WERI-Rb-1 (cell line): ENCODE data around the gene COL5A1.

Experiments
- DNase-seq: peaks from one replicate; pipeline ENCODE4 v3.0.0-alpha.2; 2020
- H3K27ac ChIP-seq: fragments of 250-450 bp; sonication (Bioruptor Pico); 2 replicates; pipeline ENCODE4 v1.5.1; 2020; ENCODE audit warnings: mild to moderate bottlenecking, moderate library complexity
- H3K27me3 ChIP-seq: fragments of 250-450 bp; sonication (Bioruptor Pico); 2 replicates; pipeline ENCODE4 v1.5.1; 2021; ENCODE audit warnings: mild to moderate bottlenecking, low read depth, moderate library complexity; ENCODE audit not compliant: insufficient read depth, severe bottlenecking
- H3K36me3 ChIP-seq: fragments of 250-450 bp; sonication (Bioruptor Pico); 2 replicates; pipeline ENCODE4 v1.5.1; 2020; ENCODE audit warnings: mild to moderate bottlenecking, moderate library complexity
- H3K4me3 ChIP-seq: 2 replicates; pipeline ENCODE4 v1.5.1; 2011; ENCODE audit warnings: low read depth, mild to moderate bottlenecking, control low read depth, low read length
- H3K9me3 ChIP-seq: fragments of 250-450 bp; sonication (Bioruptor Pico); 2 replicates; pipeline ENCODE4 v1.5.1; 2021; ENCODE audit warnings: mild to moderate bottlenecking, moderate library complexity; ENCODE audit not compliant: severe bottlenecking
- CTCF ChIP-seq: IDR thresholded peaks from 2 replicates; pipeline ENCODE4 v1.5.1; 2011; ENCODE audit warnings: low read depth, mild to moderate bottlenecking, control low read depth, inconsistent platforms, low read length

COL5A1 gene

GRCh38 chr9:134724202-134724911 lies 82.8 kb downstream of the COL5A1 start:
- Histone ChIP-seq H3K27ac (no peak overlapping the region), H3K27me3 (no peaks in the 10 kb centered on the region), H3K36me3 (no peaks in the 10 kb centered on the region), H3K4me3 (no peak overlapping the region), H3K9me3 (no peaks in the 10 kb centered on the region)
- no peak for DNase-seq
- TF ChIP-seq CTCF, result no peak

DNA sequence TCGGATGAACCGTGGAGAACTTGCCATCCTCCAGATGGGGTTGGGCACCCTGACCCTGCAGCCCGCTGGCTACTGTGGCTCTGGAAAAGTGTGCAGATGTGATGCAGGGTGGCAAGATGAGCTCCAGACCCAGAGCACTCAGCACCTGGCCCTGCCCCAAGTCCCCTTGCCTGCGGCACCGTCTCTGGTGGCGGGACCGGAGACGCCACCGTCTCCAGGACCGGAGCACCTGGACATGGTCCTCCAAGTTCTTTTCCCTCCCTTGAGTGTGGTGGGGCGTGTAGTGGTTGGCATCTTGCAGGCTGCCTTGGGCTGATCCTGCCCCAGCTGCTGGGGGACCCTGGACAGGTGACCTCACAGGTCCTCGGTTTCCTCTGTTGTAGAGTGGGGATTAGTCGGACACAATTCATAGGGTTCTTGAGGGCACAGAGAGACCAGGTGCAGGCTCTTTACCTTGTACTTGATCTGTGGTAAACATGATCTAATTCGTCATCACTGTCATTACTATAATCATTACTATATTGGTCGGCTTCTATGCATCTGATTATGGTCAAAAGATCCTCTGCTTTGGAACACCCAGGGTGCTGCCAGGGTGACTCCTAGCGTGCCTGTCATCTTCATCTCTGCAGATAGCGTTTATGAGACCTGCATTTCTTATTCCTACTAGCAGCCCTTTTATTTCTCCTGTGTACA lies 83.5 kb downstream of the COL5A1 start:
- no peak for TF ChIP-seq CTCF
- no peak overlapping the region for H3K27ac ChIP-seq
- H3K9me3 ChIP-seq, result no peaks in the 10 kb centered on the region
- no peak overlapping the region for H3K4me3 ChIP-seq
- no peaks in the 10 kb centered on the region for H3K36me3 ChIP-seq
- DNase-seq, result no peak
- H3K27me3 ChIP-seq, result no peaks in the 10 kb centered on the region

- no peaks in the 10 kb centered on the region for H3K27me3 ChIP-seq
- H3K9me3 ChIP-seq, result no peaks in the 10 kb centered on the region
- no peak overlapping the region for H3K27ac ChIP-seq
- DNase-seq, result no peak
- no peak overlapping the region for H3K4me3 ChIP-seq
- peaks cover 3% of the 10 kb centered on the region; the same call in 1 of the 2 replicates for H3K36me3 ChIP-seq
- TF ChIP-seq CTCF, result no peak
These were observed 84.0 kb downstream of the COL5A1 start for GRCh38 chr9:134725605-134725940.

- Histone ChIP-seq H3K27me3 (no peaks in the 10 kb centered on the region), H3K4me3 (no peak overlapping the region), H3K27ac (no peak overlapping the region), H3K9me3 (no peaks in the 10 kb centered on the region), H3K36me3 (peaks cover 3% of the 10 kb centered on the region; the same call in 1 of the 2 replicates)
- no peak for DNase-seq
- no peak for TF ChIP-seq CTCF
These were observed 84.6 kb downstream of the COL5A1 start for GRCh38 chr9:134726026-134726721.

- peaks cover 3% of the 10 kb centered on the region; the same call in 1 of the 2 replicates for H3K36me3 ChIP-seq
- H3K27ac ChIP-seq, result no peak overlapping the region
- no peaks in the 10 kb centered on the region for H3K9me3 ChIP-seq
- H3K4me3 ChIP-seq, result no peak overlapping the region
- TF ChIP-seq CTCF, result no peak
- no peaks in the 10 kb centered on the region for H3K27me3 ChIP-seq
- DNase-seq, result no peak
These were observed 85.1 kb downstream of the COL5A1 start for GRCh38 chr9:134726722-134727034.
